ENCODE measurements around the gene KRI1.

GRCh38 chr19:10612499-10613119 is 46.8 kb upstream of the KRI1 start:
- TF ChIP-seq CTCF (conservative IDR thresholded peaks at IDR 0.05 in 1 of 2, IDR thresholded peaks at IDR 0.05 in 1 of 2; ENCODE audit: low read depth in 1 of 2, low read length in 2 of 2) (no peak), EZH2 (IDR thresholded peaks at IDR 0.05; ENCODE audit: low read length, missing control alignments) (no peak)
